DMS53 treated with DMSO at 0.1 percent for 48 hours (cell line): ENCODE data around the gene SPAG16.
"Not testable (repeated sequence)": the region's sequence is repeated elsewhere in the genome, so short reads cannot be mapped to it uniquely, and the experiment has no call there.

Source experiments
- DNase-seq: peaks from one replicate; lab custom pipeline; 2025; ENCODE audit not compliant: unreplicated experiment; lab: John Stamatoyannopoulos, UW

SPAG16 gene

GRCh38 chr2:213995400-213996105, 711.3 kb downstream of the SPAG16 start:
- DNase-seq, result no peak

- not testable (repeated sequence) for DNase-seq
Measured at GRCh38 chr2:213998976-213999375, 714.7 kb downstream of the SPAG16 start.

- no peak for DNase-seq
Measured at GRCh38 chr2:214004463-214004862, 720.2 kb downstream of the SPAG16 start.

- DNase-seq, result no peak
Measured at GRCh38 chr2:214005337-214005736, 721.1 kb downstream of the SPAG16 start.

GRCh38 chr2:214006601-214007000, 722.3 kb downstream of the SPAG16 start:
- no peak for DNase-seq

GRCh38 chr2:214011676-214012075, 727.4 kb downstream of the SPAG16 start:
- no peak for DNase-seq

- DNase-seq, result no peak
Measured at GRCh38 chr2:214014551-214015220, 730.4 kb downstream of the SPAG16 start.

- no peak for DNase-seq
Measured at GRCh38 chr2:214019229-214019972, 735.1 kb downstream of the SPAG16 start.

- DNase-seq, result no peak
Measured at GRCh38 chr2:214019973-214020345, 735.7 kb downstream of the SPAG16 start.

GRCh38 chr2:214029190-214029589, 744.9 kb downstream of the SPAG16 start:
- DNase-seq, result no peak

- no peak for DNase-seq
Measured at GRCh38 chr2:214031566-214031965, 747.3 kb downstream of the SPAG16 start.

- DNase-seq, result no peak
Measured at GRCh38 chr2:214034417-214034816, 750.2 kb downstream of the SPAG16 start.

GRCh38 chr2:214035091-214035852, 751.0 kb downstream of the SPAG16 start:
- no peak for DNase-seq

GRCh38 chr2:214035921-214036320, 751.7 kb downstream of the SPAG16 start:
- no peak for DNase-seq

- no peak for DNase-seq
Measured at GRCh38 chr2:214038186-214038585, 753.9 kb downstream of the SPAG16 start.

GRCh38 chr2:214050731-214051130, 766.5 kb downstream of the SPAG16 start:
- DNase-seq, result no peak

- no peak for DNase-seq
Measured at GRCh38 chr2:214051585-214051984, 767.3 kb downstream of the SPAG16 start.

GRCh38 chr2:214052235-214052634, 768.0 kb downstream of the SPAG16 start:
- no peak for DNase-seq

GRCh38 chr2:214057986-214058385, 773.7 kb downstream of the SPAG16 start:
- DNase-seq, result no peak

GRCh38 chr2:214062279-214062678, 778.0 kb downstream of the SPAG16 start:
- not testable (repeated sequence) for DNase-seq

- no peak for DNase-seq
Measured at GRCh38 chr2:214064471-214064870, 780.2 kb downstream of the SPAG16 start.
